Measurements from ENCODE around the gene ETV5.

Gene ETV5

GRCh38 chr3:186108106-186108940 lies 566 bp downstream of the ETV5 start (continued):
- no peak; the same call in 1 of the 2 replicates for TF ChIP-seq BCL11B (tag by site-specific recombination; IDR thresholded peaks at IDR 0.05; ENCODE audit: low read depth)
- TF ChIP-seq, protein P1, sequence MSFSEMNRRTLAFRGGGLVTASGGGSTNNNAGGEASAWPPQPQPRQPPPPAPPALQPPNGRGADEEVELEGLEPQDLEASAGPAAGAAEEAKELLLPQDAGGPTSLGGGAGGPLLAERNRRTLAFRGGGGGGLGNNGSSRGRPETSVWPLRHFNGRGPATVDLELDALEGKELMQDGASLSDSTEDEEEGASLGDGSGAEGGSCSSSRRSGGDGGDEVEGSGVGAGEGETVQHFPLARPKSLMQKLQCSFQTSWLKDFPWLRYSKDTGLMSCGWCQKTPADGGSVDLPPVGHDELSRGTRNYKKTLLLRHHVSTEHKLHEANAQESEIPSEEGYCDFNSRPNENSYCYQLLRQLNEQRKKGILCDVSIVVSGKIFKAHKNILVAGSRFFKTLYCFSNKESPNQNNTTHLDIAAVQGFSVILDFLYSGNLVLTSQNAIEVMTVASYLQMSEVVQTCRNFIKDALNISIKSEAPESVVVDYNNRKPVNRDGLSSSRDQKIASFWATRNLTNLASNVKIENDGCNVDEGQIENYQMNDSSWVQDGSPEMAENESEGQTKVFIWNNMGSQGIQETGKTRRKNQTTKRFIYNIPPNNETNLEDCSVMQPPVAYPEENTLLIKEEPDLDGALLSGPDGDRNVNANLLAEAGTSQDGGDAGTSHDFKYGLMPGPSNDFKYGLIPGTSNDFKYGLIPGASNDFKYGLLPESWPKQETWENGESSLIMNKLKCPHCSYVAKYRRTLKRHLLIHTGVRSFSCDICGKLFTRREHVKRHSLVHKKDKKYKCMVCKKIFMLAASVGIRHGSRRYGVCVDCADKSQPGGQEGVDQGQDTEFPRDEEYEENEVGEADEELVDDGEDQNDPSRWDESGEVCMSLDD (tag by site-specific recombination; IDR thresholded peaks at IDR 0.05), result peak; percentile 96
- TF ChIP-seq, protein P2, sequence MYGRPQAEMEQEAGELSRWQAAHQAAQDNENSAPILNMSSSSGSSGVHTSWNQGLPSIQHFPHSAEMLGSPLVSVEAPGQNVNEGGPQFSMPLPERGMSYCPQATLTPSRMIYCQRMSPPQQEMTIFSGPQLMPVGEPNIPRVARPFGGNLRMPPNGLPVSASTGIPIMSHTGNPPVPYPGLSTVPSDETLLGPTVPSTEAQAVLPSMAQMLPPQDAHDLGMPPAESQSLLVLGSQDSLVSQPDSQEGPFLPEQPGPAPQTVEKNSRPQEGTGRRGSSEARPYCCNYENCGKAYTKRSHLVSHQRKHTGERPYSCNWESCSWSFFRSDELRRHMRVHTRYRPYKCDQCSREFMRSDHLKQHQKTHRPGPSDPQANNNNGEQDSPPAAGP (tag by site-specific recombination; IDR thresholded peaks at IDR 0.05), result peak; percentile 15; the same call in 1 of the 2 replicates
- no peak for TF ChIP-seq ZSCAN23 (tag by site-specific recombination; IDR thresholded peaks at IDR 0.05)
- TF ChIP-seq ZNF549 (tag by site-specific recombination; IDR thresholded peaks at IDR 0.05), result no peak
- TF ChIP-seq SP2 (tag by site-specific recombination; IDR thresholded peaks at IDR 0.05), result peak; percentile 64
- no peak for TF ChIP-seq ZNF747 (tag by site-specific recombination; IDR thresholded peaks at IDR 0.05)
- TF ChIP-seq TSHZ1 (tag by site-specific recombination; IDR thresholded peaks at IDR 0.05; ENCODE audit: borderline replicate concordance), result no peak
- TF ChIP-seq, protein P3, sequence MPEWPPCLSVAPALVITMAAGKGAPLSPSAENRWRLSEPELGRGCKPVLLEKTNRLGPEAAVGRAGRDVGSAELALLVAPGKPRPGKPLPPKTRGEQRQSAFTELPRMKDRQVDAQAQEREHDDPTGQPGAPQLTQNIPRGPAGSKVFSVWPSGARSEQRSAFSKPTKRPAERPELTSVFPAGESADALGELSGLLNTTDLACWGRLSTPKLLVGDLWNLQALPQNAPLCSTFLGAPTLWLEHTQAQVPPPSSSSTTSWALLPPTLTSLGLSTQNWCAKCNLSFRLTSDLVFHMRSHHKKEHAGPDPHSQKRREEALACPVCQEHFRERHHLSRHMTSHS (tag by site-specific recombination; IDR thresholded peaks at IDR 0.05), result no peak
- no peak for TF ChIP-seq ZNF404 (tag by site-specific recombination; IDR thresholded peaks at IDR 0.05)
- TF ChIP-seq ZNF274 (IDR thresholded peaks at IDR 0.05; ENCODE audit: low read length), result no peak
- no peak for TF ChIP-seq ZNF274 (tag by site-specific recombination; IDR thresholded peaks at IDR 0.05; ENCODE audit: borderline replicate concordance)
- TF ChIP-seq ZNF48 (tag by site-specific recombination; IDR thresholded peaks at IDR 0.05), result no peak
- TF ChIP-seq ZNF639 (tag by site-specific recombination; IDR thresholded peaks at IDR 0.05), result no peak
- TF ChIP-seq ZNF623 (tag by site-specific recombination; IDR thresholded peaks at IDR 0.05), result no peak
- peak; percentile 40; the same call in 1 of the 2 replicates for TF ChIP-seq SP7 (tag by site-specific recombination; IDR thresholded peaks at IDR 0.05)
- TF ChIP-seq, protein P4, sequence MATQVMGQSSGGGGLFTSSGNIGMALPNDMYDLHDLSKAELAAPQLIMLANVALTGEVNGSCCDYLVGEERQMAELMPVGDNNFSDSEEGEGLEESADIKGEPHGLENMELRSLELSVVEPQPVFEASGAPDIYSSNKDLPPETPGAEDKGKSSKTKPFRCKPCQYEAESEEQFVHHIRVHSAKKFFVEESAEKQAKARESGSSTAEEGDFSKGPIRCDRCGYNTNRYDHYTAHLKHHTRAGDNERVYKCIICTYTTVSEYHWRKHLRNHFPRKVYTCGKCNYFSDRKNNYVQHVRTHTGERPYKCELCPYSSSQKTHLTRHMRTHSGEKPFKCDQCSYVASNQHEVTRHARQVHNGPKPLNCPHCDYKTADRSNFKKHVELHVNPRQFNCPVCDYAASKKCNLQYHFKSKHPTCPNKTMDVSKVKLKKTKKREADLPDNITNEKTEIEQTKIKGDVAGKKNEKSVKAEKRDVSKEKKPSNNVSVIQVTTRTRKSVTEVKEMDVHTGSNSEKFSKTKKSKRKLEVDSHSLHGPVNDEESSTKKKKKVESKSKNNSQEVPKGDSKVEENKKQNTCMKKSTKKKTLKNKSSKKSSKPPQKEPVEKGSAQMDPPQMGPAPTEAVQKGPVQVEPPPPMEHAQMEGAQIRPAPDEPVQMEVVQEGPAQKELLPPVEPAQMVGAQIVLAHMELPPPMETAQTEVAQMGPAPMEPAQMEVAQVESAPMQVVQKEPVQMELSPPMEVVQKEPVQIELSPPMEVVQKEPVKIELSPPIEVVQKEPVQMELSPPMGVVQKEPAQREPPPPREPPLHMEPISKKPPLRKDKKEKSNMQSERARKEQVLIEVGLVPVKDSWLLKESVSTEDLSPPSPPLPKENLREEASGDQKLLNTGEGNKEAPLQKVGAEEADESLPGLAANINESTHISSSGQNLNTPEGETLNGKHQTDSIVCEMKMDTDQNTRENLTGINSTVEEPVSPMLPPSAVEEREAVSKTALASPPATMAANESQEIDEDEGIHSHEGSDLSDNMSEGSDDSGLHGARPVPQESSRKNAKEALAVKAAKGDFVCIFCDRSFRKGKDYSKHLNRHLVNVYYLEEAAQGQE (tag by site-specific recombination; IDR thresholded peaks at IDR 0.05), result no peak
- TF ChIP-seq ZNF394 (tag by site-specific recombination; IDR thresholded peaks at IDR 0.05; ENCODE audit: borderline replicate concordance), result no peak
- peak; percentile 67; the same call in 1 of the 2 replicates for TF ChIP-seq ZBTB17 (tag by site-specific recombination; IDR thresholded peaks at IDR 0.05)
- no peak for TF ChIP-seq ZNF555 (tag by site-specific recombination; conservative IDR thresholded peaks at IDR 0.05)
- TF ChIP-seq, protein P5, sequence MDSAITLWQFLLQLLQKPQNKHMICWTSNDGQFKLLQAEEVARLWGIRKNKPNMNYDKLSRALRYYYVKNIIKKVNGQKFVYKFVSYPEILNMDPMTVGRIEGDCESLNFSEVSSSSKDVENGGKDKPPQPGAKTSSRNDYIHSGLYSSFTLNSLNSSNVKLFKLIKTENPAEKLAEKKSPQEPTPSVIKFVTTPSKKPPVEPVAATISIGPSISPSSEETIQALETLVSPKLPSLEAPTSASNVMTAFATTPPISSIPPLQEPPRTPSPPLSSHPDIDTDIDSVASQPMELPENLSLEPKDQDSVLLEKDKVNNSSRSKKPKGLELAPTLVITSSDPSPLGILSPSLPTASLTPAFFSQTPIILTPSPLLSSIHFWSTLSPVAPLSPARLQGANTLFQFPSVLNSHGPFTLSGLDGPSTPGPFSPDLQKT (IDR thresholded peaks at IDR 0.05; ENCODE audit: borderline replicate concordance, low read depth, low read length), result no peak
- no peak for TF ChIP-seq ZNF2 (tag by site-specific recombination; IDR thresholded peaks at IDR 0.05)
- no peak for TF ChIP-seq ZNF664 (tag by site-specific recombination; IDR thresholded peaks at IDR 0.05)
- TF ChIP-seq ZNF214 (tag by site-specific recombination; IDR thresholded peaks at IDR 0.05; ENCODE audit: borderline replicate concordance), result no peak
